MCF 10A (cell line): ENCODE measurements around the gene ITGB3. TPM values are rescaled to one million over a fixed set of nuclear protein-coding genes. Genes with fewer than 3 reads are reported as not detected.

ENCODE experiments used
- BruUV-seq: library from RNA; stranded (reverse); fragments of 400-500 nt; replicated peaks from 2 replicates; lab custom pipeline; 2021; lab: Mats Ljungman, UMichigan
- CTCF ChIA-PET: fragments of 300-600 bp; sonication (Branson Sonifier 250); formaldehyde crosslinking; extraction: SDS; loops from one replicate; lab custom pipeline; 2021; ENCODE audit warnings: antibody characterized with exemption, inconsistent platforms; lab: Yijun Ruan, JAX
- POLR2A ChIA-PET: fragments of 300-600, 350-650 bp; sonication (Branson Sonifier 250); formaldehyde crosslinking; extraction: SDS; loops from one replicate; lab custom pipeline; 2020; ENCODE audit warnings: antibody characterized with exemption, inconsistent platforms; lab: Yijun Ruan, JAX
- DNase-seq: peaks from one replicate; pipeline ENCODE4 v3.0.0-alpha.2; 2018; ENCODE audit not compliant: unreplicated experiment
- H3K27ac Mint-ChIP-seq: one replicate; pipeline ENCODE4 v1.8.0; 2022; ENCODE audit warnings: mild to moderate bottlenecking, low read depth, mixed read lengths; ENCODE audit not compliant: unreplicated experiment
- H3K27me3 Mint-ChIP-seq: one replicate; pipeline ENCODE4 v1.8.0; 2022; ENCODE audit warnings: mixed read lengths; ENCODE audit not compliant: insufficient read depth, unreplicated experiment
- H3K36me3 Mint-ChIP-seq: one replicate; pipeline ENCODE4 v1.8.0; 2022; ENCODE audit warnings: mild to moderate bottlenecking, moderate library complexity, mixed read lengths; ENCODE audit not compliant: insufficient read depth, unreplicated experiment
- H3K4me1 Mint-ChIP-seq: one replicate; pipeline ENCODE4 v1.8.0; 2022; ENCODE audit warnings: mixed read lengths; ENCODE audit not compliant: insufficient read depth, unreplicated experiment
- H3K4me3 Mint-ChIP-seq: one replicate; pipeline ENCODE4 v1.8.0; 2022; ENCODE audit warnings: mild to moderate bottlenecking, moderate library complexity, mixed read lengths; ENCODE audit not compliant: unreplicated experiment
- H3K9me3 Mint-ChIP-seq: one replicate; pipeline ENCODE4 v1.8.0; 2022; ENCODE audit warnings: mixed read lengths; ENCODE audit not compliant: unreplicated experiment
- intact Hi-C: fragments of 100-400 bp; cut with micrococcal nuclease; formaldehyde crosslinking; loops from 2 replicates; pipeline ENCODE4 v1.14.1; 2022
- total RNA-seq: library from RNA; stranded (reverse); gene quantifications from 2 replicates; pipeline ENCODE4 v1.2.3, GENCODE V29; 2022
- TF ChIP-seq, protein P1 (sequence below): fragments of 200-600 bp; IDR thresholded peaks from one replicate; pipeline ENCODE4 v1.8.0; 2022; ENCODE audit warnings: antibody characterized with exemption, mild to moderate bottlenecking; ENCODE audit not compliant: unreplicated experiment

The ITGB3 gene
- total RNA-seq, 1 experiment from 2014 or later, result 1.1 TPM

DNA sequence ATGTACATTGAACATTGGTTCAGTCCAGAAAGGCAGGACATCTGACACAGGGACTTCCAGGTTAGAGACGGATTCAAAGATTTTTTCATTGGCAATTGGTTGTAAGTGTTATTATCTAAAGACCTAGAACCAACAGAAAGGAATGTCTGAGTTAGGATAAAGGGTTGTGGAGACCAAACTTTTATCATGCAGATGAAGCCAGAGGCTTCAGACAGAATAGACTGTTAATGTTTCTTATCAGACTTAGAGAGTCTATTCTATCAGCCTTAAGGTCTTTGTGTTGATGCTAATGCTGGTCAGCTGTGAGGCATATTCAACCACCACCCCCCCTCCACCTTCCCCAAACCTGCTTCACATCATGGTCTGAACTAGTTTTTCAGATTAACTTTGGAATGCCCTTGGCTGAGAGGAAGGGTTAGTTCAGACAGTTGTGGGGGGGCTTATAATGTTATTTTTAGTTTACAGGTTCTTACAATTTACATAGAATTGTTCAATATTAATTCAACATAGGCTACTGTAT, 2.1 kb upstream of the ITGB3 start:
- POLR2A ChIA-PET, result interaction anchor here (1.0 to 1.3 kb wide), 2 partner anchors 11 to 64 kb away, joined by 4 read pairs; no protein-coding TSS in a partner anchor
- intact Hi-C loops, result no loop called here

DNA sequence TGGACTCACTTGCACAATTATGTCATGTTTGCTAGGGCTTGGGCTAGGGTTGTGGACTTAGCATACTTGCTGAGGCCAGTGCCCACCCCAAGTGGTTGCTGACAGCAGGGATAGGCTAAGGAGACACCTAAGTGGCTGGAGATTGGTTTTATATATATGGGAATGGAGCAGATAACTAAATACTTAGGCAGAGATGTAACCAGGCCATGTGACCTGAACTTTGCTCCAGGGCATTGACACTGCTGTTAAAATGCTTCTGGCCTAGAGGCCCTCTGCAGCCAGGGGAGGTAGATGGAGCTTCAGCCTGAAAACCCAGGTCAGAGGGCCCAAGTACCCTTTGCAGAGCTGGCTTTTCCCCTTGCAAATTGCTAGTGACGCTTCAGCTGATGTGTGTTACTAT, 1.4 kb upstream of the ITGB3 start:
- Mint-ChIP-seq H3K27ac (no peak overlapping the region), H3K27me3 (no peaks in the 10 kb centered on the region), H3K4me1 (peaks cover 20% of the 10 kb centered on the region), H3K9me3 (no peaks in the 10 kb centered on the region), H3K36me3 (no peaks in the 10 kb centered on the region), H3K4me3 (no peak overlapping the region)
- TF ChIP-seq, protein P1, sequence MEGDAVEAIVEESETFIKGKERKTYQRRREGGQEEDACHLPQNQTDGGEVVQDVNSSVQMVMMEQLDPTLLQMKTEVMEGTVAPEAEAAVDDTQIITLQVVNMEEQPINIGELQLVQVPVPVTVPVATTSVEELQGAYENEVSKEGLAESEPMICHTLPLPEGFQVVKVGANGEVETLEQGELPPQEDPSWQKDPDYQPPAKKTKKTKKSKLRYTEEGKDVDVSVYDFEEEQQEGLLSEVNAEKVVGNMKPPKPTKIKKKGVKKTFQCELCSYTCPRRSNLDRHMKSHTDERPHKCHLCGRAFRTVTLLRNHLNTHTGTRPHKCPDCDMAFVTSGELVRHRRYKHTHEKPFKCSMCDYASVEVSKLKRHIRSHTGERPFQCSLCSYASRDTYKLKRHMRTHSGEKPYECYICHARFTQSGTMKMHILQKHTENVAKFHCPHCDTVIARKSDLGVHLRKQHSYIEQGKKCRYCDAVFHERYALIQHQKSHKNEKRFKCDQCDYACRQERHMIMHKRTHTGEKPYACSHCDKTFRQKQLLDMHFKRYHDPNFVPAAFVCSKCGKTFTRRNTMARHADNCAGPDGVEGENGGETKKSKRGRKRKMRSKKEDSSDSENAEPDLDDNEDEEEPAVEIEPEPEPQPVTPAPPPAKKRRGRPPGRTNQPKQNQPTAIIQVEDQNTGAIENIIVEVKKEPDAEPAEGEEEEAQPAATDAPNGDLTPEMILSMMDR, result no peak
- ChIA-PET CTCF (interaction anchor here (0.7 to 1.2 kb wide), 4 partner anchors 9 to 172 kb away, joined by 3 to 4 read pairs (median 3); no protein-coding TSS in a partner anchor), POLR2A (interaction anchor here (0.6 to 1.3 kb wide), 5 partner anchors 12 to 101 kb away, joined by 3 to 4 read pairs (median 3); no protein-coding TSS in a partner anchor)
- no TSS peak for BruUV-seq
- DNase-seq, result no peak
- intact Hi-C loops, result no loop called here

More for the DNA sequence above, 2.1 kb upstream of the ITGB3 start:
- H3K4me1 Mint-ChIP-seq, result peaks cover 17% of the 10 kb centered on the region
- no peaks in the 10 kb centered on the region for H3K36me3 Mint-ChIP-seq
- BruUV-seq, result no TSS peak
- no peak for DNase-seq
- no peaks in the 10 kb centered on the region for H3K27me3 Mint-ChIP-seq
- no peak overlapping the region for H3K4me3 Mint-ChIP-seq
- CTCF ChIA-PET, result interaction anchor here (1.2 to 2.3 kb wide), 2 partner anchors 9 to 65 kb away, joined by 3 to 10 read pairs; no protein-coding TSS in a partner anchor
- H3K27ac Mint-ChIP-seq, result no peak overlapping the region
- TF ChIP-seq, protein P1, result no peak
- H3K9me3 Mint-ChIP-seq, result no peaks in the 10 kb centered on the region

DNA sequence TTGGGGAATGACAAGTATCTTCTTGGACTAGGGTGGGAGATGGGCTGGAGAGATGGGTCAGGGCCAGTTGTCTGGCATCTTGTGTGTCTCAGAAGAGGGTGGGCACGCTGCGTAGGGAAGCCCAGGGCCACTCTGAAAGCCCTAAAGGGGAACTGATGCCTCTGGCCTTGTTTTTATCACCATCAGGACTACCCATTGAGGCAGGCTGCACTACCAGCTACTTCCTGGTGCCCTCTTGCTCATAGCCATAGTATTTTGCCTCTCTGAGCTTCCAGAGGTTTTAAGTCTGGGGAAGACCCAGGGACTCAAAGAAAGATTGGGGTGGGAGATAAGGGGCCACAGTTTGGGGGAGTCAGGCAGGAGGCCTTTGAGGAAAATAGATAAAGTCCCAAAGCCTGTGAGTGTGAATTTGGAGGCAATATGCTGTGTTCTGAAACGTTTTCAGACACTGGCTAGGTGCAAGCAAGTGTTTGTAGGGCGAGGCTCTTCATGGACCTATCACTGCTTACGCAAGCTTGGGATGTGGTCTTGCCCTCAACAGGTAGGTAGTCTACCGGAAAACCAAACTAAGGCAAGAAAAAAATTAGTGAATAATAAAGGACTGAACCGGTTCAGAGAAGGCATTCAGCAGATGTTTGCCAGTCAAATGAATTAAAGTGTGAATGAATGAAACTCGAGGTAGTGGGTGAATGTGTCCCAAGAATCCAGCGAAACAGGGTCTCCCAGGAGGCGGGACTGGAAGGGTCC, 688 bp upstream of the ITGB3 start:
- no peak overlapping the region for H3K27ac Mint-ChIP-seq
- intact Hi-C loops, result loop anchor here (1.0 kb wide), 1 partner anchor 62 kb away; no protein-coding TSS in a partner anchor
- H3K36me3 Mint-ChIP-seq, result no peaks in the 10 kb centered on the region
- no TSS peak for BruUV-seq
- TF ChIP-seq, protein P1, result no peak
- DNase-seq, result no peak
- H3K4me1 Mint-ChIP-seq, result peaks cover 27% of the 10 kb centered on the region
- ChIA-PET CTCF (interaction anchor here (0.7 to 0.8 kb wide), 3 partner anchors 44 to 171 kb away, joined by 3 to 4 read pairs (median 3); no protein-coding TSS in a partner anchor), POLR2A (interaction anchor here (0.6 to 0.7 kb wide), 3 partner anchors 30 to 100 kb away, joined by 3 read pairs; no protein-coding TSS in a partner anchor)
- peak overlapping the region; percentile 65 for H3K4me3 Mint-ChIP-seq
- H3K9me3 Mint-ChIP-seq, result no peaks in the 10 kb centered on the region
- no peaks in the 10 kb centered on the region for H3K27me3 Mint-ChIP-seq

DNA sequence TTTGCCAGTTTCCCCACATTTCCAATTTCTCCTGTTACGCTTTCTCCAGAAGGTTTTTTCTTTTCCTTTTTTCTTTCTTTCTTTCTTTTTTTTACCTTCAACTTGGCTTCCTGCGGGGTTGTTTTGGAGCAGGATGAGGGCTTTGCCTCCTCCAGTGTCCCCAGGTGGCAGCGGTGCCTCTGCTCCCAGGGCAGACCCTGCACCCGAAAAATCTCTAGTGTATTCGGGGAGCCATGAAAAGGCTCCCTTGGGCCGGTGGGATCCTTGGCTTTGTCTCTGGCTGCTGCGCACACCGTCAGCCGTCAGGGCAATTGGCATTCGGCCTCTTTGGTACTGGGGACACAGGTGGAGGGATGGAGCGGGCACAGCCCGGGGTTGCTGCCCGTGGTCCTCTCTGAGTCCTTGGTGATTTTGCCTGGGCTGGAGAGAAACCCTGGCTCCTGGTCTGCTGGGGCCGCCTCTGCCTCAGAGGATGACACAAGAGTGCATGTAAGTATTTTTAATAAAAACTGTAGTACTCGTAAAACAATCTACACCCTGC, 846 bp downstream of the ITGB3 start:
- ChIA-PET CTCF (interaction anchor here (0.6 to 0.7 kb wide), 2 partner anchors 10 to 46 kb away, joined by 3 to 6 read pairs; no protein-coding TSS in a partner anchor), POLR2A (no interaction called here)
- intact Hi-C loops, result no loop called here
- no peak for DNase-seq
- TF ChIP-seq, protein P1, result no peak
- Mint-ChIP-seq H3K36me3 (no peaks in the 10 kb centered on the region), H3K4me3 (peak overlapping the region; percentile 70), H3K27ac (no peak overlapping the region), H3K4me1 (peaks cover 32% of the 10 kb centered on the region), H3K27me3 (no peaks in the 10 kb centered on the region), H3K9me3 (no peaks in the 10 kb centered on the region)
- BruUV-seq, result no TSS peak
